Measurements from ENCODE around the gene CEPT1. TPM values are rescaled to one million over a fixed set of nuclear protein-coding genes. Genes with fewer than 3 reads are reported as not detected.

CEPT1 gene
- total and polyA plus RNA-seq, 8 donors = 4.6 to 71.4 (median 13.5) TPM

DNA sequence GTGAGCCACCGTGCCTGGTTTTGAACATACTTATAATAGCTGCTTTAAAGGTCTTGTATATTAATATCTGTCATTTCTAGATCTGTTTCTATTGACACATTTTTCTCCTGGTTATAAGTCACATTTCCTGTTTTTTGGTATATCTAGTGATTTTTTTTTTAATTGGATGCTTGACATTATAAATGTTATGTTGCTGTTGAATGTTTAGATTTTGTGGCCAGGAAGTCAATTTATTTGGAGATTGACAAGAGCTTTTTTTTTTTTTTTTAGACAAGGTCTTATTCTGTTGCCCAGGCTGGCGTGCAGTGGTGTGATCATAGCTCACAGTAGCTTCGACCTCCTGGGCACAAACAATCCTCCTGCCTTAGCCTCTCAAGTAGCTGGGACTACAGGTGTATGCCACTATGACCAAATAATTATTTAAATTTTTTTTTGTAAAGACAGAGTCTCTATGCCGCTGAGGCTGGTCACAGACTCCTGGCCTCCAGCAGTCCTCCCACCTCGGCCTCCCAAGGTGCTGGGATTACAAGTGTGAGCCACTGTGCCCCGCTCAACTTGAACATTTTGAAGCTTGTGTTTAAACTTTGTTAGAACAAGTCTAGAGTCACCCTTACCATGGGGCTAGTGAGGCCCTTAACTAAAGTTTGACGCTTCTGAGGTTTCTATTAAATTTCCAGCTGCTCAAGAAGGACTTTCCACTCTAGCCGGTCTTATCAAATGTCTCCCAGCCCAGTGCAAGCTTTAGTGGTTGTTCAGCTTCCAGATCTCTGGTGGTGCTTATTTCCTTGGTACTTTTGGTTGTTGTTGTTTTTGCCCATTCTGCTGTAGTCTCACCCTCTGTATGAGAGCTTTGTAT, 78.9 kb downstream of the CEPT1 start:
- no peaks in the 10 kb centered on the region for H3K27me3 ChIP-seq
- H3K27ac ChIP-seq = peak overlapping the region in 1 of 5 donors; percentile 38
- WGBS, 5 donors = 83 to 90% (median 84%) methylated on average over 8 of the region's 8 CpGs
- H3K4me1 ChIP-seq = peaks cover 11 to 68% (median 17%) of the 10 kb centered on the region in 4 donors
- TF ChIP-seq POLR2AphosphoS5 (IDR thresholded peaks at IDR 0.05) (no peak), POLR2A (IDR thresholded peaks at IDR 0.05) (no peak), EP300 (IDR thresholded peaks at IDR 0.05) (no peak)
- TF ChIP-seq, protein P1, sequence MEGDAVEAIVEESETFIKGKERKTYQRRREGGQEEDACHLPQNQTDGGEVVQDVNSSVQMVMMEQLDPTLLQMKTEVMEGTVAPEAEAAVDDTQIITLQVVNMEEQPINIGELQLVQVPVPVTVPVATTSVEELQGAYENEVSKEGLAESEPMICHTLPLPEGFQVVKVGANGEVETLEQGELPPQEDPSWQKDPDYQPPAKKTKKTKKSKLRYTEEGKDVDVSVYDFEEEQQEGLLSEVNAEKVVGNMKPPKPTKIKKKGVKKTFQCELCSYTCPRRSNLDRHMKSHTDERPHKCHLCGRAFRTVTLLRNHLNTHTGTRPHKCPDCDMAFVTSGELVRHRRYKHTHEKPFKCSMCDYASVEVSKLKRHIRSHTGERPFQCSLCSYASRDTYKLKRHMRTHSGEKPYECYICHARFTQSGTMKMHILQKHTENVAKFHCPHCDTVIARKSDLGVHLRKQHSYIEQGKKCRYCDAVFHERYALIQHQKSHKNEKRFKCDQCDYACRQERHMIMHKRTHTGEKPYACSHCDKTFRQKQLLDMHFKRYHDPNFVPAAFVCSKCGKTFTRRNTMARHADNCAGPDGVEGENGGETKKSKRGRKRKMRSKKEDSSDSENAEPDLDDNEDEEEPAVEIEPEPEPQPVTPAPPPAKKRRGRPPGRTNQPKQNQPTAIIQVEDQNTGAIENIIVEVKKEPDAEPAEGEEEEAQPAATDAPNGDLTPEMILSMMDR (IDR thresholded peaks at IDR 0.05) = no peak
- intact Hi-C loops (cut with DNase I; ENCODE audit: low total_unique reads) = no loop called here
- H3K36me3 ChIP-seq = no peaks in the 10 kb centered on the region
- no peak for DNase-seq
- H3K4me3 ChIP-seq = no peak overlapping the region
- H3K9me3 ChIP-seq = no peaks in the 10 kb centered on the region

DNA sequence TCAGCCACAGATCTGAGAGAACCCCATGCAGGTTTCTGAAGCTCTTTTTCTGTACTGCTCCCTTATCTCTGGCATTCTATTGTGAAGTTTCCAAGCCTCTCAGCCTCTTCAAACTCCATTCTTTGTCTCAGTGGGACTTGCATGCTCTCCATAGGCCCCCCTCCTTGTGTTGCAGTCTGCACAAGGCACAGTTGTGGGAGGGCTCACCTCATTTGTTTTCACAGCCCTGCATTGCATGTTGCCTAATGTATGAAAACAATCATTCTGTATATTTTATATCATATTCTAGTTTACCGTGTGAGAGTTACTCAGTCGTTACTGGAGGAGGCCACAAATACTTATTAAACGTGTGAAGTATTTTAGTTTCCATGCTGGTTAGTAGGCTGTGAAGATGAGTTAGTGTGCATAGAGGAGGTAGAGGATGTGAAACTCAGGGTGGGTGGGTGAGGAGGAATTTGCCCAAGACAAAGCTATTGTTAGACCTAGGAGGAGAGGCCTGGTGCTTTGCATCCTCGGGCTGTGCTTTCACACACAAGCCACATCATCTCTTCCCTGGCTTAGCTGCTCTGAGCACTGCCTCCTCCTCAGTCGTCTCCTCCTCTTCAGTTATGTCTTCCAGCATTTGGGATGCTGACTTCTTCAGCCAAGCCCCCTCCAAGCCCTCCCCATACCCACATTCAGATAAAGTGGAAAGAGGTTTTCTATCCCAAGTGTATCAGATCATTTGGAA, 79.7 kb downstream of the CEPT1 start:
- peak overlapping the region in 1 of 5 donors; percentile 38 for H3K27ac ChIP-seq
- H3K9me3 ChIP-seq = no peaks in the 10 kb centered on the region
- intact Hi-C loops (cut with DNase I; ENCODE audit: low total_unique reads) = loop anchor here (5.0 to 10.0 kb wide), 2 partner anchors 115 to 178 kb away; no protein-coding TSS in a partner anchor
- peak in 1 of 2 donors; percentile 33 for DNase-seq
- WGBS, 5 donors = 59 to 72% (median 71%) methylated on average over 5 of the region's 5 CpGs
- H3K27me3 ChIP-seq = no peaks in the 10 kb centered on the region
- TF ChIP-seq EP300 (IDR thresholded peaks at IDR 0.05) = no peak
- no peak for TF ChIP-seq POLR2A (IDR thresholded peaks at IDR 0.05)
- TF ChIP-seq, protein P1 (IDR thresholded peaks at IDR 0.05) = no peak
- TF ChIP-seq POLR2AphosphoS5 (IDR thresholded peaks at IDR 0.05) = no peak
- H3K36me3 ChIP-seq = no peaks in the 10 kb centered on the region
- H3K4me3 ChIP-seq = no peak overlapping the region
- H3K4me1 ChIP-seq = peaks cover 11 to 68% (median 17%) of the 10 kb centered on the region in 4 donors

DNA sequence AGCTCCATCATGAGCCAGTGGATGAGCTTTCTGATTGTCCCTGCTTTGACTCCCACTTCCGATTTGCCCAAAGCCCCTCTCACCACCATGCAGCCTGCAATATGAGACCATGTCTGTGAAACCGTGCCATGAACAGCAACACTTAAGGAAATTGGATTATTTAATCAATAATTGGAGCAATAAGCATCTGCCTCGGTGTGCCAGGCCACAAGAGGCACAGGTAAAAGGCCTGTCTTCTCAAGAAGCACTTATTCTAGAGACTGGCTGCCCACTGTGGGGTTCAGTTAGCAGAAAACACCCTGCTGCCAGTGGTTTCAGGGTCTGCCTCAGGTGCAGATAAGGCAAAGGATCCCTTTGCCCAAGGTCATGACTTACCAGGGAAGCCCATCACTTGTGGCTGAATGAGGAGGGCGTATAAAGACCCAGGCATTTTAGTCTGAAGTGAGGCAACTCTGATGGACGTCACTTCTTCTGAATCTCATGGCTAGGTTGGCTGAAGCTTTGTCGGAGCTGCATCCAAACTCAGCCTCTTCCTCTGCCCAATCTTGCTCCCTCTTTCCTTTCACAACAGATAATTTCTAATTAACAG, 80.4 kb downstream of the CEPT1 start:
- intact Hi-C loops (cut with DNase I; ENCODE audit: low total_unique reads) = loop anchor here (5.0 to 10.0 kb wide), 2 partner anchors 114 to 177 kb away; no protein-coding TSS in a partner anchor
- Histone ChIP-seq H3K4me1 (peaks cover 11 to 61% (median 17%) of the 10 kb centered on the region in 4 donors), H3K27me3 (no peaks in the 10 kb centered on the region), H3K4me3 (no peak overlapping the region), H3K9me3 (no peaks in the 10 kb centered on the region), H3K36me3 (no peaks in the 10 kb centered on the region), H3K27ac (no peak overlapping the region)
- DNase-seq = no peak
- 89 to 93% (median 91%) methylated on average over 6 of the region's 6 CpGs for WGBS, 5 donors
- TF ChIP-seq, protein P1 (IDR thresholded peaks at IDR 0.05) = no peak
- TF ChIP-seq POLR2AphosphoS5 (IDR thresholded peaks at IDR 0.05) = no peak

DNA sequence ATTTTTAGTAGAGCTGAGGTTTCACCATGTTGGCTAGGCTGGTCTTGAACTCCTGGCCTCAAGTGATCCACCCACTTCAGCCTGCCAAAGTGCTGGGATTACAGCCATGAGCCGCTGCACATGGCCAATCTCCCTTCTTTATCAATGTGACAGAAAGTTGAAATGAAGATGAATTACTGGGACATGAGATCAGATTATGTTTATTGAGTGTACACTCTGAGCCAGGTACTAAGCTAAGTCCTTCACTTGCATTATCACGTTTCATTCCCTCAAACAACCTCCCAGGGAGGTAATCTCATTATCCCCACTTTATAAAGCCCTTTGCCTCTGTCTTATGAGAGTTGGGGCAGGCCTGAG, 81.2 kb downstream of the CEPT1 start:
- peaks cover 11 to 61% (median 17%) of the 10 kb centered on the region in 4 donors for H3K4me1 ChIP-seq
- intact Hi-C loops (cut with DNase I; ENCODE audit: low total_unique reads) = loop anchor here (5.0 to 10.0 kb wide), 2 partner anchors 114 to 176 kb away; no protein-coding TSS in a partner anchor
- no peak for TF ChIP-seq POLR2A (IDR thresholded peaks at IDR 0.05)
- 38 to 48% (median 43%) methylated on average over 2 of the region's 2 CpGs for WGBS, 5 donors
- H3K27ac ChIP-seq = peak overlapping the region in 1 of 5 donors; percentile 31
- H3K27me3 ChIP-seq = no peaks in the 10 kb centered on the region
- no peak for DNase-seq
- H3K4me3 ChIP-seq = no peak overlapping the region
- no peaks in the 10 kb centered on the region for H3K9me3 ChIP-seq
- no peaks in the 10 kb centered on the region for H3K36me3 ChIP-seq
